ENCODE results near the gene DYNLL1.
A peak's percentile ranks its signal among the peaks of the same experiment; 100 is the strongest.

Gene DYNLL1

DNA sequence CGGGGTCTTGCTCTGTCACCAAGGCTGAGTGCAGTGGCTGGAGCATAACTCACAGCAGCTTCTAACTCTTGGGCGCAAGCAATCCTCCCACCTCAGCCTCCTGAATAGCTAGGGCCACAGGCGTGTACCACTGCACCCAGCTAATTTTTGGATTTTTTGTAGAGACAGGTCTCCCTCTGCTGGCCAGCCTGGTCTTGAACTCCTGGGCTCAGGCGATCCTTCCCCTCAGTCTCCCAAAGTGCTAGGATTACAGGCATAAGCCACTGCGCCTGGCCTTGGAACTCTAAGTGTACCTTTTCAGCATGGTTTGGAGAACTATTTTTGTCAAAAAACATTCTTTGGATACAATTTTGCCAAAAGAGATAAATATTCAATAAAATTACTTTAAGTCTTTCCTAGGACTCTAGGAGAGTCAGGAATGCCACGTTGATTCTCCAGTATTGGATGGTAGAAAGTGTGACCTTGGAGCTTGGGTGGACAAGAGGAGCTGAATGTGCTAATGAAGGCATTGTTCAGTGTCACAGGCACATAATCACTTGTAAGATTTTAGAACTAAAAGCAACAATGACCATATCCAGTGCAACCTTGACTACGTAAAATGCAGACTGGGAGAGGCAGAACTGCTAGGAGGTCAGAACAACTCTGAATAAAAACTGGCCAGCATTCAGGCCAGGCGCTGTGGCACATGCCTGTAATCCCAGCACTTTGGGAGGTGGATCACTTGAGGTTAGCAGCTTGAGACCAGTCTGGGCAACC lies 29.2 kb upstream of the DYNLL1 start:
- Histone ChIP-seq H3K23ac (ENCODE audit: low read depth, low read length, poor library complexity) (no peak overlapping the region), H2BK15ac (ENCODE audit: low read length) (no peak overlapping the region), H3K36me3 (replicated peaks in 1 of 2; ENCODE audit: control insufficient read depth in 2 of 2, insufficient read depth in 2 of 2, low read length in 2 of 2) (peaks cover 37 to 60% of the 10 kb centered on the region in 2 donors), H2BK120ac (ENCODE audit: low read depth, low read length) (no peak overlapping the region), H3K4me3 (ENCODE audit: low read length in 2 of 2) (no peak overlapping the region), H4K91ac (ENCODE audit: low read depth, low read length, poor library complexity) (no peak overlapping the region), H3K9me3 (replicated peaks in 1 of 2; ENCODE audit: control insufficient read depth in 2 of 2, insufficient read depth in 1 of 2, low read depth in 1 of 2, low read length in 2 of 2) (no peaks in the 10 kb centered on the region), H3K18ac (ENCODE audit: low read length) (no peak overlapping the region), H3K14ac (ENCODE audit: low read length) (no peak overlapping the region), H3K4me2 (ENCODE audit: insufficient read depth, low read length, poor library complexity, severe bottlenecking) (no peak overlapping the region), H2BK12ac (ENCODE audit: low read length) (no peak overlapping the region), H4K8ac (ENCODE audit: low read depth, low read length) (peak overlapping the region; percentile 20), H2BK5ac (ENCODE audit: low read length) (no peak overlapping the region), H3K9ac (ENCODE audit: low read depth, low read length, poor library complexity) (no peak overlapping the region), H2AK5ac (ENCODE audit: low read depth, low read length) (no peak overlapping the region), H3K4ac (ENCODE audit: low read length) (no peak overlapping the region), H2AFZ (ENCODE audit: low read length) (no peak overlapping the region), H3K79me1 (ENCODE audit: low read depth, low read length) (peaks cover 5% of the 10 kb centered on the region), H3K27ac (replicated peaks; ENCODE audit: low read length) (no peak overlapping the region), H3K4me1 (ENCODE audit: control insufficient read depth in 2 of 2, insufficient read depth in 1 of 2, low read depth in 1 of 2, low read length in 2 of 2) (peaks cover 2 to 7% of the 10 kb centered on the region in 2 donors), H3K27me3 (ENCODE audit: control insufficient read depth in 3 of 3, insufficient read depth in 3 of 3, low read depth in 1 of 3, low read length in 3 of 3) (no peaks in the 10 kb centered on the region)
- DNase-seq (ENCODE audit: low spot score): no peak
- no CpG with 5 or more reads among the region's 8 CpGs for WGBS, 2 donors (ENCODE audit: extremely low coverage in 2 of 2, insufficient read length in 2 of 2, insufficient replicate concordance in 1 of 2)

- no peak overlapping the region for H3K4ac ChIP-seq (ENCODE audit: low read length)
- H3K18ac ChIP-seq (ENCODE audit: low read length): no peak overlapping the region
- H3K79me1 ChIP-seq (ENCODE audit: low read depth, low read length): peaks cover 5% of the 10 kb centered on the region
- no peak overlapping the region for H2BK5ac ChIP-seq (ENCODE audit: low read length)
- peaks cover 2 to 9% of the 10 kb centered on the region in 2 donors for H3K4me1 ChIP-seq (ENCODE audit: control insufficient read depth in 2 of 2, insufficient read depth in 1 of 2, low read depth in 1 of 2, low read length in 2 of 2)
- WGBS, 2 donors (ENCODE audit: extremely low coverage in 2 of 2, insufficient read length in 2 of 2, insufficient replicate concordance in 1 of 2): no CpG with 5 or more reads among the region's 6 CpGs
- H2BK15ac ChIP-seq (ENCODE audit: low read length): no peak overlapping the region
- no peak overlapping the region for H2AFZ ChIP-seq (ENCODE audit: low read length)
- H3K9me3 ChIP-seq (replicated peaks in 1 of 2; ENCODE audit: control insufficient read depth in 2 of 2, insufficient read depth in 1 of 2, low read depth in 1 of 2, low read length in 2 of 2): no peaks in the 10 kb centered on the region
- no peak overlapping the region for H3K4me2 ChIP-seq (ENCODE audit: insufficient read depth, low read length, poor library complexity, severe bottlenecking)
- H3K23ac ChIP-seq (ENCODE audit: low read depth, low read length, poor library complexity): no peak overlapping the region
- no peak overlapping the region for H4K8ac ChIP-seq (ENCODE audit: low read depth, low read length)
- no peak overlapping the region for H2BK12ac ChIP-seq (ENCODE audit: low read length)
- H3K9ac ChIP-seq (ENCODE audit: low read depth, low read length, poor library complexity): peak overlapping the region; percentile 13
- H3K27ac ChIP-seq (replicated peaks; ENCODE audit: low read length): no peak overlapping the region
- DNase-seq (ENCODE audit: low spot score): no peak
- H4K91ac ChIP-seq (ENCODE audit: low read depth, low read length, poor library complexity): no peak overlapping the region
- no peak overlapping the region for H2AK5ac ChIP-seq (ENCODE audit: low read depth, low read length)
- peaks cover 33 to 53% of the 10 kb centered on the region in 2 donors for H3K36me3 ChIP-seq (replicated peaks in 1 of 2; ENCODE audit: control insufficient read depth in 2 of 2, insufficient read depth in 2 of 2, low read length in 2 of 2)
- H2BK120ac ChIP-seq (ENCODE audit: low read depth, low read length): no peak overlapping the region
- H3K27me3 ChIP-seq (ENCODE audit: control insufficient read depth in 3 of 3, insufficient read depth in 3 of 3, low read depth in 1 of 3, low read length in 3 of 3): no peaks in the 10 kb centered on the region
- no peak overlapping the region for H3K14ac ChIP-seq (ENCODE audit: low read length)
- H3K4me3 ChIP-seq (ENCODE audit: low read length in 2 of 2): no peak overlapping the region
Measured at GRCh38 chr12:120467439-120467838, 28.5 kb upstream of the DYNLL1 start.

DNA sequence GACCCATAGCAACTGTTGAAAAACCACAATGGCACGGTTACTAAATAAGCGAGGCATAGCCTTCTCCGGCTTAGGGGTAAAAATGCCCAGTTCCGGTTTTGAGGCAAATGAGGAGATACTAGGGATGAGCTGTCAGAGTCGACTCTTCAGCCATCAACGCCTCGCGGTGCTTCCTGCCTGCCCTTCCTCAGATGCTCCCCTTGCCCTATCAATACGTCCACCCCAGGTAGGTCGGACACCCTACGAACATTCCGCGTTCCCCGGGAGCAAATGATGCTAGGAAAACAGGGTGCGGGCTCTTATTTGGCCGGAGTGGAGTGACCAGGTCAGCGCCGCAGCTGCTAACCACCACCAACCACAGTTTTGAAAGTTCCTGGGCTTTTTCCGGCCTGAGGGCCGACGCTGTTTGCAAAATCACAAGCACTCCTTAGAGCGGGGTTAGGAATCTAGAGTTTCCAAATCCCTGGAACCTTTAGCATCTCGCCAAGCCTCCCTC lies 27.5 kb upstream of the DYNLL1 start:
- no peaks in the 10 kb centered on the region for H3K9me3 ChIP-seq (replicated peaks in 1 of 2; ENCODE audit: control insufficient read depth in 2 of 2, insufficient read depth in 1 of 2, low read depth in 1 of 2, low read length in 2 of 2)
- H4K91ac ChIP-seq (ENCODE audit: low read depth, low read length, poor library complexity): no peak overlapping the region
- no peak overlapping the region for H3K14ac ChIP-seq (ENCODE audit: low read length)
- H2AK5ac ChIP-seq (ENCODE audit: low read depth, low read length): peak overlapping the region; percentile 99
- peak overlapping the region; percentile 96 for H2AFZ ChIP-seq (ENCODE audit: low read length)
- no peaks in the 10 kb centered on the region for H3K27me3 ChIP-seq (ENCODE audit: control insufficient read depth in 3 of 3, insufficient read depth in 3 of 3, low read depth in 1 of 3, low read length in 3 of 3)
- peaks cover 25 to 44% of the 10 kb centered on the region in 2 donors for H3K36me3 ChIP-seq (replicated peaks in 1 of 2; ENCODE audit: control insufficient read depth in 2 of 2, insufficient read depth in 2 of 2, low read length in 2 of 2)
- H3K4me3 ChIP-seq (ENCODE audit: low read length in 2 of 2): peak overlapping the region; percentile 96 to 99
- H2BK15ac ChIP-seq (ENCODE audit: low read length): no peak overlapping the region
- H3K9ac ChIP-seq (ENCODE audit: low read depth, low read length, poor library complexity): peak overlapping the region; percentile 83
- peaks cover 5% of the 10 kb centered on the region for H3K79me1 ChIP-seq (ENCODE audit: low read depth, low read length)
- H3K4ac ChIP-seq (ENCODE audit: low read length): no peak overlapping the region
- H3K27ac ChIP-seq (replicated peaks; ENCODE audit: low read length): peak overlapping the region; percentile 95
- H2BK12ac ChIP-seq (ENCODE audit: low read length): no peak overlapping the region
- WGBS, 2 donors (ENCODE audit: extremely low coverage in 2 of 2, insufficient read length in 2 of 2, insufficient replicate concordance in 1 of 2): no CpG with 5 or more reads among the region's 23 CpGs
- H3K23ac ChIP-seq (ENCODE audit: low read depth, low read length, poor library complexity): no peak overlapping the region
- peak overlapping the region; percentile 68 for H3K4me2 ChIP-seq (ENCODE audit: insufficient read depth, low read length, poor library complexity, severe bottlenecking)
- peak; percentile 31 for DNase-seq (ENCODE audit: low spot score)
- H2BK120ac ChIP-seq (ENCODE audit: low read depth, low read length): no peak overlapping the region
- no peak overlapping the region for H4K8ac ChIP-seq (ENCODE audit: low read depth, low read length)
- peaks cover 2 to 10% of the 10 kb centered on the region in 2 donors for H3K4me1 ChIP-seq (ENCODE audit: control insufficient read depth in 2 of 2, insufficient read depth in 1 of 2, low read depth in 1 of 2, low read length in 2 of 2)
- peak overlapping the region; percentile 98 for H2BK5ac ChIP-seq (ENCODE audit: low read length)
- no peak overlapping the region for H3K18ac ChIP-seq (ENCODE audit: low read length)

GRCh38 chr12:120468821-120469449 lies 27.0 kb upstream of the DYNLL1 start:
- Histone ChIP-seq H3K23ac (ENCODE audit: low read depth, low read length, poor library complexity) (peak overlapping the region; percentile 100), H3K4me3 (ENCODE audit: low read length in 2 of 2) (peak overlapping the region; percentile 96 to 99), H3K27ac (replicated peaks; ENCODE audit: low read length) (peak overlapping the region; percentile 95), H2BK5ac (ENCODE audit: low read length) (peak overlapping the region; percentile 98), H3K79me1 (ENCODE audit: low read depth, low read length) (peaks cover 3% of the 10 kb centered on the region), H4K91ac (ENCODE audit: low read depth, low read length, poor library complexity) (peak overlapping the region; percentile 77), H2BK120ac (ENCODE audit: low read depth, low read length) (no peak overlapping the region), H3K9ac (ENCODE audit: low read depth, low read length, poor library complexity) (peak overlapping the region; percentile 100), H3K14ac (ENCODE audit: low read length) (peak overlapping the region; percentile 73), H3K4me1 (ENCODE audit: control insufficient read depth in 2 of 2, insufficient read depth in 1 of 2, low read depth in 1 of 2, low read length in 2 of 2) (peaks cover 2 to 10% of the 10 kb centered on the region in 2 donors), H2AK5ac (ENCODE audit: low read depth, low read length) (peak overlapping the region; percentile 99), H3K4ac (ENCODE audit: low read length) (peak overlapping the region; percentile 91), H3K36me3 (replicated peaks in 1 of 2; ENCODE audit: control insufficient read depth in 2 of 2, insufficient read depth in 2 of 2, low read length in 2 of 2) (peaks cover 19 to 39% of the 10 kb centered on the region in 2 donors), H2BK15ac (ENCODE audit: low read length) (no peak overlapping the region), H3K27me3 (ENCODE audit: control insufficient read depth in 3 of 3, insufficient read depth in 3 of 3, low read depth in 1 of 3, low read length in 3 of 3) (no peaks in the 10 kb centered on the region), H2BK12ac (ENCODE audit: low read length) (peak overlapping the region; percentile 94), H3K4me2 (ENCODE audit: insufficient read depth, low read length, poor library complexity, severe bottlenecking) (peak overlapping the region; percentile 68), H4K8ac (ENCODE audit: low read depth, low read length) (peak overlapping the region; percentile 100), H3K9me3 (replicated peaks in 1 of 2; ENCODE audit: control insufficient read depth in 2 of 2, insufficient read depth in 1 of 2, low read depth in 1 of 2, low read length in 2 of 2) (no peaks in the 10 kb centered on the region), H2AFZ (ENCODE audit: low read length) (peak overlapping the region; percentile 96), H3K18ac (ENCODE audit: low read length) (peak overlapping the region; percentile 100)
- WGBS, 2 donors (ENCODE audit: extremely low coverage in 2 of 2, insufficient read length in 2 of 2, insufficient replicate concordance in 1 of 2): no CpG with 5 or more reads among the region's 57 CpGs
- DNase-seq (ENCODE audit: low spot score): peak; percentile 40
